Measurements from ENCODE around the gene GABRG2.
"Not testable (repeated sequence)": the region's sequence is repeated elsewhere in the genome, so short reads cannot be mapped to it uniquely, and the experiment has no call there.

GABRG2 gene

GRCh38 chr5:162067655-162068411 is at the start of gene GABRG2:
Gene GABRG2, plus strand, starts transcription at chr5:162067773. Its CDS starts 227 bp downstream, at chr5:162068000.
- no peak for DNase-seq (ENCODE audit: low read depth, low spot score)

GRCh38 chr5:162025312-162025711 is 42.3 kb upstream of the GABRG2 start:
- no peak for DNase-seq (ENCODE audit: low read depth, low spot score)

GRCh38 chr5:162026803-162027202 is 40.8 kb upstream of the GABRG2 start:
- DNase-seq (ENCODE audit: low read depth, low spot score): no peak

- no peak for DNase-seq (ENCODE audit: low read depth, low spot score)
Measured at GRCh38 chr5:162037431-162037830, 30.1 kb upstream of the GABRG2 start.

- DNase-seq (ENCODE audit: low read depth, low spot score): no peak
Measured at GRCh38 chr5:162047279-162047678, 20.3 kb upstream of the GABRG2 start.

GRCh38 chr5:162052676-162053075 is 14.9 kb upstream of the GABRG2 start:
- DNase-seq (ENCODE audit: low read depth, low spot score): no peak

GRCh38 chr5:162055095-162055494 is 12.5 kb upstream of the GABRG2 start:
- DNase-seq (ENCODE audit: low read depth, low spot score): not testable (repeated sequence)

GRCh38 chr5:162067162-162067561 is 411 bp upstream of the GABRG2 start:
- DNase-seq (ENCODE audit: low read depth, low spot score): no peak

- DNase-seq (ENCODE audit: low read depth, low spot score): no peak
Measured at GRCh38 chr5:162068412-162068811, 839 bp downstream of the GABRG2 start.

GRCh38 chr5:162068936-162069335 is 1.4 kb downstream of the GABRG2 start:
- DNase-seq (ENCODE audit: low read depth, low spot score): no peak

GRCh38 chr5:162078805-162079204 is 11.2 kb downstream of the GABRG2 start:
- no peak for DNase-seq (ENCODE audit: low read depth, low spot score)

GRCh38 chr5:162091336-162091735 is 23.8 kb downstream of the GABRG2 start:
- no peak for DNase-seq (ENCODE audit: low read depth, low spot score)

GRCh38 chr5:162096448-162096847 is 28.9 kb downstream of the GABRG2 start:
- no peak for DNase-seq (ENCODE audit: low read depth, low spot score)

- DNase-seq (ENCODE audit: low read depth, low spot score): no peak
Measured at GRCh38 chr5:162107591-162107990, 40.0 kb downstream of the GABRG2 start.

- DNase-seq (ENCODE audit: low read depth, low spot score): no peak
Measured at GRCh38 chr5:162119801-162120200, 52.2 kb downstream of the GABRG2 start.

GRCh38 chr5:162128117-162128516 is 60.5 kb downstream of the GABRG2 start:
- DNase-seq (ENCODE audit: low read depth, low spot score): no peak

GRCh38 chr5:162132348-162132747 is 64.8 kb downstream of the GABRG2 start:
- no peak for DNase-seq (ENCODE audit: low read depth, low spot score)

GRCh38 chr5:162139190-162139589 is 71.6 kb downstream of the GABRG2 start:
- DNase-seq (ENCODE audit: low read depth, low spot score): no peak

- DNase-seq (ENCODE audit: low read depth, low spot score): no peak
Measured at GRCh38 chr5:162154242-162154641, 86.7 kb downstream of the GABRG2 start.

- no peak for DNase-seq (ENCODE audit: low read depth, low spot score)
Measured at GRCh38 chr5:162160401-162160800, 92.8 kb downstream of the GABRG2 start.

GRCh38 chr5:162163663-162164062 is 96.1 kb downstream of the GABRG2 start:
- no peak for DNase-seq (ENCODE audit: low read depth, low spot score)

- DNase-seq (ENCODE audit: low read depth, low spot score): no peak
Measured at GRCh38 chr5:162174358-162174974, 106.9 kb downstream of the GABRG2 start.

GRCh38 chr5:162187371-162187770 is 119.8 kb downstream of the GABRG2 start:
- no peak for DNase-seq (ENCODE audit: low read depth, low spot score)
